Naive thymus-derived CD4-positive, alpha-beta T cell (primary cell): ENCODE data around the gene OR2T29. TPM values are rescaled to one million over a fixed set of nuclear protein-coding genes. Genes with fewer than 3 reads are reported as not detected.
"Not testable (repeated sequence)": the region's sequence is repeated elsewhere in the genome, so short reads cannot be mapped to it uniquely, and the experiment has no call there.

Source experiments
- ATAC-seq: fragments of 150-1000 bp; cut with Tn5 transposase; 2 replicates; pipeline ENCODE4 v1.10.0; 2021; ENCODE audit warnings: mild to moderate bottlenecking, moderate library complexity
- CTCF ChIA-PET: fragments of 350-600 bp; sonication (Branson Sonifier 250); formaldehyde crosslinking; loops from one replicate; lab custom pipeline; 2021; ENCODE audit warnings: antibody characterized with exemption; lab: Charles Lee
- POLR2A ChIA-PET: fragments of 350-600 bp; sonication (Branson Sonifier 250); formaldehyde crosslinking; loops from one replicate; lab custom pipeline; 2021; ENCODE audit warnings: antibody characterized with exemption, inconsistent platforms; lab: Charles Lee
- DNase-seq, 9 donors: peaks; one replicate each; pipeline versions ENCODE4 v3.0.0 to v3.0.0-alpha.2; 2020 to 2022; ENCODE audit warnings: mixed read lengths in 1 of 9
- H3K27ac ChIP-seq: one replicate; pipeline ENCODE4 v1.7.0; 2013; ENCODE audit warnings: mild to moderate bottlenecking, low read depth, low read length, moderate library complexity
- H3K27me3 ChIP-seq, 2 donors: one replicate each; pipeline ENCODE4 v1.7.0; 2013; ENCODE audit warnings: low read length in 2 of 2, mild to moderate bottlenecking in 2 of 2, moderate library complexity in 2 of 2; ENCODE audit not compliant: control insufficient read depth in 2 of 2, insufficient read depth in 2 of 2
- H3K36me3 ChIP-seq, 3 experiments: 1 replicate in 2 of 3; 2 replicates in 1 of 3; pipeline ENCODE4 v1.7.0; 2013; ENCODE audit warnings: low read length in 3 of 3, mild to moderate bottlenecking in 3 of 3, moderate library complexity in 1 of 3; ENCODE audit not compliant: insufficient read depth in 3 of 3, control insufficient read depth in 2 of 3
- H3K4me1 ChIP-seq, 2 donors: one replicate each; pipeline ENCODE4 v1.7.0; 2013; ENCODE audit warnings: low read length in 2 of 2, mild to moderate bottlenecking in 2 of 2, moderate library complexity in 1 of 2; ENCODE audit not compliant: control insufficient read depth in 2 of 2, insufficient read depth in 2 of 2
- H3K4me3 ChIP-seq: 2 replicates; pipeline ENCODE4 v1.7.0; 2013; ENCODE audit warnings: mild to moderate bottlenecking, low read length
- H3K9me3 ChIP-seq, 3 experiments: 1 replicate in 2 of 3; 2 replicates in 1 of 3; pipeline ENCODE4 v1.7.0; 2013; ENCODE audit warnings: low read length in 3 of 3; ENCODE audit not compliant: control insufficient read depth in 2 of 3
- H3K27ac Mint-ChIP-seq, 9 donors: one replicate each; pipeline ENCODE4 v1.8.0; 2020 to 2022; ENCODE audit warnings: mixed read lengths in 9 of 9, mild to moderate bottlenecking in 8 of 9, moderate library complexity in 5 of 9, inconsistent platforms in 2 of 9
- H3K27me3 Mint-ChIP-seq, 5 donors: one replicate each; pipeline ENCODE4 v1.8.0; 2021 to 2022; ENCODE audit warnings: mixed read lengths in 5 of 5, mild to moderate bottlenecking in 1 of 5
- H3K36me3 Mint-ChIP-seq, 5 donors: one replicate each; pipeline ENCODE4 v1.8.0; 2020 to 2022; ENCODE audit warnings: mixed read lengths in 5 of 5, mild to moderate bottlenecking in 3 of 5, inconsistent platforms in 1 of 5
- H3K4me1 Mint-ChIP-seq, 7 donors: one replicate each; pipeline ENCODE4 v1.8.0; 2020 to 2022; ENCODE audit warnings: mixed read lengths in 7 of 7, mild to moderate bottlenecking in 3 of 7, inconsistent platforms in 1 of 7
- H3K4me3 Mint-ChIP-seq, 10 donors: one replicate each; pipeline ENCODE4 v1.8.0; 2020 to 2022; ENCODE audit warnings: mild to moderate bottlenecking in 10 of 10, mixed read lengths in 10 of 10, moderate library complexity in 6 of 10, inconsistent platforms in 2 of 10
- H3K9me3 Mint-ChIP-seq, 11 donors: one replicate each; pipeline ENCODE4 v1.8.0; 2020 to 2022; ENCODE audit warnings: mixed read lengths in 11 of 11, mild to moderate bottlenecking in 4 of 11, inconsistent platforms in 1 of 11, moderate library complexity in 1 of 11
- intact Hi-C, 2 donors: fragments of 100-400 bp; cut with micrococcal nuclease; formaldehyde crosslinking; loops; one replicate each; pipeline ENCODE4 v1.15.1; 2023
- polyA plus RNA-seq, 2 donors: library from polyadenylated mRNA; unstranded; fragments of 300-500 nt; fragmentation: Illumina TruSeq; gene quantifications; one replicate each; pipeline ENCODE4 v1.2.3, GENCODE V29; 2021
- total RNA-seq, 6 experiments: library from RNA in 5 of 6; stranded (reverse) in 5 of 6; gene quantifications; 1 replicate in 5 of 6; 2 replicates in 1 of 6; pipeline ENCODE4 v1.2.3 and lab custom pipeline; 2021 to 2026

OR2T29 gene
- total and polyA plus RNA-seq, 7 experiments from 2014 or later: not detected

GRCh38 chr1:248551027-248551426, 11.5 kb downstream of the OR2T29 start:
- H3K27me3 Mint-ChIP-seq, H3K36me3 ChIP-seq, H3K4me1 ChIP-seq, CTCF ChIA-PET, intact Hi-C loops, H3K4me3 Mint-ChIP-seq, H3K4me3 ChIP-seq, H3K4me1 Mint-ChIP-seq, DNase-seq, H3K27ac Mint-ChIP-seq, H3K9me3 ChIP-seq, H3K9me3 Mint-ChIP-seq, ATAC-seq, H3K36me3 Mint-ChIP-seq, POLR2A ChIA-PET, H3K27me3 ChIP-seq, H3K27ac ChIP-seq: not testable (repeated sequence)

GRCh38 chr1:248547383-248547782, 15.2 kb downstream of the OR2T29 start:
- ATAC-seq, H3K4me1 Mint-ChIP-seq, DNase-seq, H3K36me3 ChIP-seq, intact Hi-C loops, H3K27me3 ChIP-seq, H3K27ac ChIP-seq, H3K27ac Mint-ChIP-seq, H3K4me3 ChIP-seq, H3K27me3 Mint-ChIP-seq, H3K4me3 Mint-ChIP-seq, H3K9me3 ChIP-seq, CTCF ChIA-PET, H3K9me3 Mint-ChIP-seq, H3K4me1 ChIP-seq, POLR2A ChIA-PET, H3K36me3 Mint-ChIP-seq: not testable (repeated sequence)

GRCh38 chr1:248537449-248537848, 25.1 kb downstream of the OR2T29 start:
- H3K4me1 Mint-ChIP-seq, H3K27me3 Mint-ChIP-seq, H3K36me3 ChIP-seq, intact Hi-C loops, ATAC-seq, H3K9me3 Mint-ChIP-seq, H3K4me3 Mint-ChIP-seq, CTCF ChIA-PET, H3K36me3 Mint-ChIP-seq, DNase-seq, H3K4me3 ChIP-seq, H3K27ac Mint-ChIP-seq, H3K9me3 ChIP-seq, H3K4me1 ChIP-seq, POLR2A ChIA-PET, H3K27me3 ChIP-seq, H3K27ac ChIP-seq: not testable (repeated sequence)

GRCh38 chr1:248521856-248522255, 40.7 kb downstream of the OR2T29 start:
- H3K9me3 ChIP-seq: no peaks in the 10 kb centered on the region
- no peak for ATAC-seq
- ChIA-PET CTCF (no interaction called here), POLR2A (no interaction called here)
- peaks cover 0 to 12% (median 3%) of the 10 kb centered on the region in 11 donors for H3K9me3 Mint-ChIP-seq
- H3K36me3 Mint-ChIP-seq: peaks cover 0 to 4% (median 0%) of the 10 kb centered on the region in 5 donors
- no peaks in the 10 kb centered on the region for H3K36me3 ChIP-seq
- H3K27ac ChIP-seq: no peak overlapping the region
- H3K27me3 ChIP-seq: no peaks in the 10 kb centered on the region
- intact Hi-C loops: loop anchor here in 1 of 2 donors (10.0 kb wide), 1 partner anchor 73 kb away; the partner anchor contains the start of gene OR2T10
- no peak for DNase-seq
- H3K4me3 Mint-ChIP-seq: no peak overlapping the region
- no peaks in the 10 kb centered on the region for H3K4me1 ChIP-seq
- H3K27me3 Mint-ChIP-seq: peaks cover 0 to 5% (median 0%) of the 10 kb centered on the region in 5 donors
- H3K4me3 ChIP-seq: no peak overlapping the region
- H3K27ac Mint-ChIP-seq: no peak overlapping the region
- peaks cover 0 to 1% (median 0%) of the 10 kb centered on the region in 7 donors for H3K4me1 Mint-ChIP-seq

GRCh38 chr1:248510217-248510616, 52.4 kb downstream of the OR2T29 start:
- intact Hi-C loops, H3K9me3 Mint-ChIP-seq, H3K9me3 ChIP-seq, H3K4me3 Mint-ChIP-seq, H3K4me1 ChIP-seq, DNase-seq, H3K36me3 Mint-ChIP-seq, POLR2A ChIA-PET, H3K27ac ChIP-seq, H3K36me3 ChIP-seq, H3K27me3 Mint-ChIP-seq, CTCF ChIA-PET, H3K4me1 Mint-ChIP-seq, H3K27ac Mint-ChIP-seq, H3K4me3 ChIP-seq, ATAC-seq, H3K27me3 ChIP-seq: not testable (repeated sequence)

- H3K27ac ChIP-seq, H3K27me3 ChIP-seq, H3K4me3 Mint-ChIP-seq, H3K27me3 Mint-ChIP-seq, H3K4me1 ChIP-seq, H3K36me3 ChIP-seq, H3K4me1 Mint-ChIP-seq, ATAC-seq, H3K9me3 Mint-ChIP-seq, POLR2A ChIA-PET, H3K9me3 ChIP-seq, DNase-seq, H3K27ac Mint-ChIP-seq, CTCF ChIA-PET, intact Hi-C loops, H3K4me3 ChIP-seq, H3K36me3 Mint-ChIP-seq: not testable (repeated sequence)
Measured at GRCh38 chr1:248507773-248508172, 54.8 kb downstream of the OR2T29 start, which contains the start of gene OR2G6. TSS of gene OR2G6 (plus strand) at chr1:248508073. CDS start at chr1:248521647, 13,574 bp downstream.
